ENCODE measurements around the gene SEM1.
A peak's percentile ranks its signal among the peaks of the same experiment; 100 is the strongest.
"Not testable (repeated sequence)": the region's sequence is repeated elsewhere in the genome, so short reads cannot be mapped to it uniquely, and the experiment has no call there.

SEM1 gene

DNA sequence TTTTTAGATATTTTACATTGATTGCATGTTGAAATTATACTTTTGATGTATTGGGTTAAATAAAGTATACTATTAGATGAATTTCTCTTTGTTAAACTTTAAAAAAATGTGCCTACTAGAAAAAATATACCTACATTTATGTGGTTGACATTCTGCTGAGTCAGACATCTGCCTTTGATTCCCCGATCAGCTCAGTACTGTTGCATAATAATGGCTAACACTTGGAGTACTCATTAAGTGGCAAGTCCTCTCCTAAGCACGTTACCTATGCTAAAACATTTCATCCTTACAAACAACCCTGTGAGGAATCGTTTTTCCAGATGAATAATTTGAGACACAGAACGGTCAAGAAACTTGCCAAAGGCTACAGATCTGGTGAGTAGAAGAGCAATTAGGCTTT, 14.0 kb upstream of the SEM1 start:
- Histone ChIP-seq H3K27ac (ENCODE audit: low read length, poor library complexity, severe bottlenecking) (no peak overlapping the region), H3K79me1 (replicated peaks; ENCODE audit: low read length, poor library complexity, severe bottlenecking) (no peaks in the 10 kb centered on the region), H2AFZ (ENCODE audit: low read depth, low read length) (no peak overlapping the region), H2BK5ac (ENCODE audit: low read depth, low read length, poor library complexity, severe bottlenecking) (no peak overlapping the region), H3K27me3 (ENCODE audit: control insufficient read depth in 1 of 2, insufficient read depth in 1 of 2, low read length in 2 of 2) (peaks cover 0 to 3% of the 10 kb centered on the region in 2 experiments), H4K91ac (ENCODE audit: low read length) (no peak overlapping the region), H3K4me3 (ENCODE audit: insufficient read depth in 1 of 2, low read depth in 1 of 2, low read length in 2 of 2) (no peak overlapping the region), H4K8ac (ENCODE audit: low read length) (no peak overlapping the region), H2AK5ac (ENCODE audit: low read length, severe bottlenecking) (no peak overlapping the region), H2BK120ac (ENCODE audit: low read depth, low read length) (no peak overlapping the region), H3K9ac (ENCODE audit: low read length) (no peak overlapping the region), H3K4ac (ENCODE audit: low read depth in 1 of 2, low read length in 2 of 2) (no peak overlapping the region), H3K4me2 (ENCODE audit: low read length, poor library complexity, severe bottlenecking) (no peak overlapping the region), H3K23ac (ENCODE audit: low read length in 2 of 2) (no peak overlapping the region), H3K36me3 (ENCODE audit: control insufficient read depth in 1 of 2, insufficient read depth in 2 of 2, low read depth in 1 of 2, low read length in 2 of 2) (no peaks in the 10 kb centered on the region), H3K18ac (ENCODE audit: low read depth in 1 of 2, low read length in 2 of 2) (no peak overlapping the region), H3K4me1 (ENCODE audit: control insufficient read depth, insufficient read depth, low read depth, low read length) (no peaks in the 10 kb centered on the region), H3K9me3 (ENCODE audit: control insufficient read depth, low read length) (no peaks in the 10 kb centered on the region), H2BK15ac (ENCODE audit: low read depth, poor library complexity, severe bottlenecking) (no peak overlapping the region), H3K14ac (ENCODE audit: low read length in 2 of 2) (no peak overlapping the region), H2BK12ac (ENCODE audit: low read length in 2 of 2) (no peak overlapping the region)
- DNase-seq, result no peak
- 52% methylated on average over 4 of the region's 4 CpGs for WGBS

DNA sequence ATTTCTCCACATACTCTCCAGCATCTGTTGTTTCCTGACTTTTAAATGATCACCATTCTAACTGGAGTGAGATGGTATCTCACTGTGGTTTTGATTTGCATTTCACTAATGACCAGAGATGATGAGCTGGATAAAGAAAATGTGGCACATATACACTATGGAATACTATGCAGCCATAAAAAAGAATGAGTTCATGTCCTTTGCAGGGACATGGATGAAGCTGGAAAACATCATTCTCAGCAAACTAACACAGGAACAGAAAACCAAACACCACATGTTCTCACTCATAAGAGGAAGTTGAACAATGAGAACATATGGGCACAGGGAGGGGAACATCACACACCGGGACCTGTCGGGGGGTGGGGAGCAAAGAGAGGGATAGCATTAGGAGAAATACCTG, 13.3 kb upstream of the SEM1 start:
- not testable (repeated sequence) for H2BK120ac ChIP-seq (ENCODE audit: low read depth, low read length); H3K4me3 ChIP-seq (ENCODE audit: insufficient read depth in 1 of 2, low read depth in 1 of 2, low read length in 2 of 2); H3K18ac ChIP-seq (ENCODE audit: low read depth in 1 of 2, low read length in 2 of 2); H3K36me3 ChIP-seq (ENCODE audit: control insufficient read depth in 1 of 2, insufficient read depth in 2 of 2, low read depth in 1 of 2, low read length in 2 of 2); H3K27me3 ChIP-seq (ENCODE audit: control insufficient read depth in 1 of 2, insufficient read depth in 1 of 2, low read length in 2 of 2); DNase-seq; H3K4me1 ChIP-seq (ENCODE audit: control insufficient read depth, insufficient read depth, low read depth, low read length); H4K91ac ChIP-seq (ENCODE audit: low read length); H2AFZ ChIP-seq (ENCODE audit: low read depth, low read length); H3K4me2 ChIP-seq (ENCODE audit: low read length, poor library complexity, severe bottlenecking); H3K4ac ChIP-seq (ENCODE audit: low read depth in 1 of 2, low read length in 2 of 2); H3K9ac ChIP-seq (ENCODE audit: low read length); H3K79me1 ChIP-seq (replicated peaks; ENCODE audit: low read length, poor library complexity, severe bottlenecking); H3K14ac ChIP-seq (ENCODE audit: low read length in 2 of 2); H3K27ac ChIP-seq (ENCODE audit: low read length, poor library complexity, severe bottlenecking); H2BK5ac ChIP-seq (ENCODE audit: low read depth, low read length, poor library complexity, severe bottlenecking); H2BK12ac ChIP-seq (ENCODE audit: low read length in 2 of 2); H3K23ac ChIP-seq (ENCODE audit: low read length in 2 of 2); H2AK5ac ChIP-seq (ENCODE audit: low read length, severe bottlenecking); H2BK15ac ChIP-seq (ENCODE audit: low read depth, poor library complexity, severe bottlenecking); H3K9me3 ChIP-seq (ENCODE audit: control insufficient read depth, low read length); H4K8ac ChIP-seq (ENCODE audit: low read length)
- 100% methylated on average over 1 of the region's 2 CpGs for WGBS

DNA sequence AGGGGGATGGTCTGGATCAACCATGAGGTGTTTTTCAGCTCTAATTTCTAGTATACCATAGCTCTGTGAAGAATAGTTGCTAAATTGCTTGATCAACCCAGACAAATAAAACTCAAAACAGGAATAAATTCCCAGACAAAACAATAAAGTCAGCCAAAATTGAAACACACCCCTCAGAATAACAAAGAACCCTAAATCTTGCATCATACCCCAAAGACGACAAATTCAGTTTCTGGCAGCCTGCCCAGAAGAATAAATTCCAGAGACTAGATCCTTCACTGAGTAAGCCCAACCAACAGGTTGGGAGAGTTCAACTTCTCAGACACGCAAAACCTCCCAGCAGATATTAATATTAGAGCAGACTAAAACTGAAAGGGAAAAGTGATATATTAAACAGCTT, 11.2 kb upstream of the SEM1 start:
- no peaks in the 10 kb centered on the region for H3K36me3 ChIP-seq (ENCODE audit: control insufficient read depth in 1 of 2, insufficient read depth in 2 of 2, low read depth in 1 of 2, low read length in 2 of 2)
- no peak overlapping the region for H3K9ac ChIP-seq (ENCODE audit: low read length)
- H3K79me1 ChIP-seq (replicated peaks; ENCODE audit: low read length, poor library complexity, severe bottlenecking), result no peaks in the 10 kb centered on the region
- no peak overlapping the region for H2BK15ac ChIP-seq (ENCODE audit: low read depth, poor library complexity, severe bottlenecking)
- no peak overlapping the region for H2BK12ac ChIP-seq (ENCODE audit: low read length in 2 of 2)
- no peaks in the 10 kb centered on the region for H3K9me3 ChIP-seq (ENCODE audit: control insufficient read depth, low read length)
- no peak overlapping the region for H4K91ac ChIP-seq (ENCODE audit: low read length)
- H3K18ac ChIP-seq (ENCODE audit: low read depth in 1 of 2, low read length in 2 of 2), result no peak overlapping the region
- H3K4ac ChIP-seq (ENCODE audit: low read depth in 1 of 2, low read length in 2 of 2), result no peak overlapping the region
- 33% methylated on average over 1 of the region's 2 CpGs for WGBS
- H4K8ac ChIP-seq (ENCODE audit: low read length), result no peak overlapping the region
- H3K14ac ChIP-seq (ENCODE audit: low read length in 2 of 2), result no peak overlapping the region
- H3K4me3 ChIP-seq (ENCODE audit: insufficient read depth in 1 of 2, low read depth in 1 of 2, low read length in 2 of 2), result no peak overlapping the region
- no peak overlapping the region for H2BK120ac ChIP-seq (ENCODE audit: low read depth, low read length)
- DNase-seq, result no peak
- no peak overlapping the region for H3K27ac ChIP-seq (ENCODE audit: low read length, poor library complexity, severe bottlenecking)
- H2AK5ac ChIP-seq (ENCODE audit: low read length, severe bottlenecking), result no peak overlapping the region
- H3K4me2 ChIP-seq (ENCODE audit: low read length, poor library complexity, severe bottlenecking), result no peak overlapping the region
- H2AFZ ChIP-seq (ENCODE audit: low read depth, low read length), result no peak overlapping the region
- H2BK5ac ChIP-seq (ENCODE audit: low read depth, low read length, poor library complexity, severe bottlenecking), result no peak overlapping the region
- no peak overlapping the region for H3K23ac ChIP-seq (ENCODE audit: low read length in 2 of 2)
- peaks cover 0 to 3% of the 10 kb centered on the region in 2 experiments for H3K27me3 ChIP-seq (ENCODE audit: control insufficient read depth in 1 of 2, insufficient read depth in 1 of 2, low read length in 2 of 2)
- no peaks in the 10 kb centered on the region for H3K4me1 ChIP-seq (ENCODE audit: control insufficient read depth, insufficient read depth, low read depth, low read length)

DNA sequence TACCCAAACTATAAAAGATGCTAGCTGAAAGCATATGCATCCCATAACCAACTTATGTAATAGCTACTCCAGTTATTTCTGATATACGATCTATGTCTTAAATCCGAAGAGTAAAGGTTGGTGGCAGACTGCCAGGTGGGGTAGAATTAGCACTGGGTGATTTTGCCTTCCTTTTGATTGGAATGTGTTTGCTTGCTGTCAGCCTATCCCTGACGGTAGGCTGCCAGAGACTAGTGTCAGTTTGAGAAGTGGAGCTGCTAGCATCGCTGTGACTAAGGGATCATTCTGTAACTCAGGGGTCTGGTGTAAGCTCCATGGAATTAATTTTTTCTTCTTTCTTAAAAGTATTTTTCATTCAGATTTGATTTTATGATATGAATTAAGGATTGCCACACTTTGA, 9.5 kb upstream of the SEM1 start:
- Histone ChIP-seq H4K91ac (ENCODE audit: low read length) (no peak overlapping the region), H2BK120ac (ENCODE audit: low read depth, low read length) (no peak overlapping the region), H2BK12ac (ENCODE audit: low read length in 2 of 2) (no peak overlapping the region), H3K18ac (ENCODE audit: low read depth in 1 of 2, low read length in 2 of 2) (no peak overlapping the region), H2AFZ (ENCODE audit: low read depth, low read length) (peak overlapping the region; percentile 42), H3K14ac (ENCODE audit: low read length in 2 of 2) (no peak overlapping the region), H2AK5ac (ENCODE audit: low read length, severe bottlenecking) (no peak overlapping the region), H3K4me3 (ENCODE audit: insufficient read depth in 1 of 2, low read depth in 1 of 2, low read length in 2 of 2) (no peak overlapping the region), H3K36me3 (ENCODE audit: control insufficient read depth in 1 of 2, insufficient read depth in 2 of 2, low read depth in 1 of 2, low read length in 2 of 2) (no peaks in the 10 kb centered on the region), H3K4ac (ENCODE audit: low read depth in 1 of 2, low read length in 2 of 2) (no peak overlapping the region), H3K9ac (ENCODE audit: low read length) (no peak overlapping the region), H3K9me3 (ENCODE audit: control insufficient read depth, low read length) (no peaks in the 10 kb centered on the region), H2BK15ac (ENCODE audit: low read depth, poor library complexity, severe bottlenecking) (no peak overlapping the region), H3K4me1 (ENCODE audit: control insufficient read depth, insufficient read depth, low read depth, low read length) (no peaks in the 10 kb centered on the region), H3K27me3 (ENCODE audit: control insufficient read depth in 1 of 2, insufficient read depth in 1 of 2, low read length in 2 of 2) (peaks cover 0 to under 1% of the 10 kb centered on the region in 2 experiments), H3K4me2 (ENCODE audit: low read length, poor library complexity, severe bottlenecking) (no peak overlapping the region), H3K27ac (ENCODE audit: low read length, poor library complexity, severe bottlenecking) (no peak overlapping the region), H3K79me1 (replicated peaks; ENCODE audit: low read length, poor library complexity, severe bottlenecking) (no peaks in the 10 kb centered on the region), H4K8ac (ENCODE audit: low read length) (no peak overlapping the region), H3K23ac (ENCODE audit: low read length in 2 of 2) (no peak overlapping the region), H2BK5ac (ENCODE audit: low read depth, low read length, poor library complexity, severe bottlenecking) (no peak overlapping the region)
- no peak for DNase-seq
- 79% methylated on average over 3 of the region's 4 CpGs for WGBS
